Endodermal cell (in vitro differentiated cells): ENCODE data around the gene STAB1. TPM values are rescaled to one million over a fixed set of nuclear protein-coding genes. Genes with fewer than 3 reads are reported as not detected.
A peak's percentile ranks its signal among the peaks of the same experiment; 100 is the strongest.

ENCODE experiments used
- DNase-seq: peaks from one replicate; pipeline ENCODE4 v3.0.0-alpha.2; 2017
- H3K27ac ChIP-seq: 2 replicates; pipeline ENCODE4 v1.5.1; 2013; ENCODE audit warnings: mild to moderate bottlenecking, low read depth, low read length, moderate library complexity
- H3K27me3 ChIP-seq: 2 replicates; pipeline ENCODE4 v1.6.1; 2013; ENCODE audit warnings: mild to moderate bottlenecking, low read length, moderate library complexity; ENCODE audit not compliant: insufficient read depth, control insufficient read depth, poor library complexity, severe bottlenecking
- H3K36me3 ChIP-seq: 2 replicates; pipeline ENCODE4 v1.7.0; 2013; ENCODE audit warnings: mild to moderate bottlenecking, low read length, moderate library complexity; ENCODE audit not compliant: control insufficient read depth, insufficient read depth
- H3K4me1 ChIP-seq: one replicate; pipeline ENCODE4 v1.7.0; 2013; ENCODE audit warnings: low read length; ENCODE audit not compliant: control insufficient read depth, insufficient read depth
- H3K4me3 ChIP-seq: 2 replicates; pipeline ENCODE4 v1.5.1; 2013; ENCODE audit warnings: mild to moderate bottlenecking, low read length, moderate library complexity
- H3K9ac ChIP-seq: 2 replicates; pipeline ENCODE4 v1.6.1; 2013; ENCODE audit warnings: mild to moderate bottlenecking, low read length, moderate library complexity; ENCODE audit not compliant: poor library complexity, severe bottlenecking; ENCODE audit errors: extremely low read depth
- H3K9me3 ChIP-seq: 2 replicates; pipeline ENCODE4 v1.6.1; 2013; ENCODE audit warnings: mild to moderate bottlenecking, low read length, moderate library complexity; ENCODE audit not compliant: control insufficient read depth
- H3K27ac Mint-ChIP-seq: 2 replicates; pipeline ENCODE4 v1.8.0; 2020; ENCODE audit warnings: mixed read lengths
- H3K27me3 Mint-ChIP-seq: 2 replicates; pipeline ENCODE4 v1.8.0; 2021; ENCODE audit warnings: mild to moderate bottlenecking, mixed read lengths; ENCODE audit not compliant: insufficient read depth
- H3K36me3 Mint-ChIP-seq: 2 replicates; pipeline ENCODE4 v1.8.0; 2020; ENCODE audit warnings: low read depth, mixed read lengths
- H3K4me1 Mint-ChIP-seq: 2 replicates; pipeline ENCODE4 v1.8.0; 2020; ENCODE audit warnings: mixed read lengths
- H3K4me3 Mint-ChIP-seq: 2 replicates; pipeline ENCODE4 v1.8.0; 2020; ENCODE audit warnings: mild to moderate bottlenecking, moderate library complexity, mixed read lengths
- H3K9me3 Mint-ChIP-seq: 2 replicates; pipeline ENCODE4 v1.8.0; 2020; ENCODE audit warnings: mild to moderate bottlenecking, mixed read lengths
- CTCF ChIP-seq: fragments of 200-600 bp; sonication (generic); conservative IDR thresholded peaks from 2 replicates; pipeline ENCODE4 v1.5.0; 2021; ENCODE audit warnings: antibody characterized with exemption, mild to moderate bottlenecking
- WGBS, 2 experiments: methylation state at CpG; one replicate each; pipeline versions ENCODE4 v1.1.5 to v1.1.7; 2013; ENCODE audit warnings: missing lambda C conversion rate in 2 of 2, mixed read lengths in 1 of 2; ENCODE audit not compliant: insufficient coverage in 1 of 2, insufficient read length in 1 of 2; 5-methylcytosine and 5-hydroxymethylcytosine counted together
- total RNA-seq, 2 donors: library from RNA; stranded (reverse); fragmentation: NEBNext Ultra II Directional in 1 of 2; extraction: Animal tissue kit (Norgen Biotek cat#: 25700) in 1 of 2; gene quantifications; 2 replicates in 1 of 2; 3 replicates in 1 of 2; pipeline ENCODE4 v1.2.1, GENCODE V29; 2021

STAB1 gene
- total RNA-seq, 2 donors from 2014 or later: 0.24 to 0.55 TPM

GRCh38 chr3:52519445-52520140, 24.5 kb downstream of the STAB1 start:
- Mint-ChIP-seq H3K9me3 (no peaks in the 10 kb centered on the region), H3K4me1 (no peaks in the 10 kb centered on the region), H3K4me3 (peak overlapping the region; percentile 46), H3K27ac (no peak overlapping the region), H3K27me3 (peaks cover 8% of the 10 kb centered on the region), H3K36me3 (peaks cover 9% of the 10 kb centered on the region)
- no peak for TF ChIP-seq CTCF
- Histone ChIP-seq H3K27ac (no peak overlapping the region), H3K9me3 (no peaks in the 10 kb centered on the region), H3K36me3 (peaks cover 5% of the 10 kb centered on the region), H3K27me3 (no peaks in the 10 kb centered on the region), H3K9ac (no peak overlapping the region), H3K4me1 (no peaks in the 10 kb centered on the region), H3K4me3 (no peak overlapping the region)
- no peak for DNase-seq
- WGBS, 2 experiments: 91% methylated on average over 18 to 22 of the region's 22 CpGs

- Mint-ChIP-seq H3K27ac (no peak overlapping the region), H3K27me3 (peaks cover 8% of the 10 kb centered on the region), H3K4me3 (no peak overlapping the region), H3K4me1 (no peaks in the 10 kb centered on the region), H3K36me3 (peaks cover 10% of the 10 kb centered on the region), H3K9me3 (no peaks in the 10 kb centered on the region)
- Histone ChIP-seq H3K27me3 (no peaks in the 10 kb centered on the region), H3K4me1 (no peaks in the 10 kb centered on the region), H3K36me3 (peaks cover 7% of the 10 kb centered on the region), H3K27ac (no peak overlapping the region), H3K4me3 (no peak overlapping the region), H3K9me3 (no peaks in the 10 kb centered on the region), H3K9ac (no peak overlapping the region)
- 92 to 94% methylated on average over 7 to 14 of the region's 14 CpGs for WGBS, 2 experiments
- DNase-seq: no peak
- no peak for TF ChIP-seq CTCF
Measured at GRCh38 chr3:52520141-52520667, 25.1 kb downstream of the STAB1 start.

- DNase-seq: no peak
- Mint-ChIP-seq H3K27me3 (peaks cover 8% of the 10 kb centered on the region), H3K4me1 (no peaks in the 10 kb centered on the region), H3K4me3 (no peak overlapping the region), H3K36me3 (peaks cover 10% of the 10 kb centered on the region), H3K9me3 (no peaks in the 10 kb centered on the region), H3K27ac (no peak overlapping the region)
- Histone ChIP-seq H3K4me3 (no peak overlapping the region), H3K9ac (no peak overlapping the region), H3K9me3 (no peaks in the 10 kb centered on the region), H3K36me3 (peaks cover 14% of the 10 kb centered on the region), H3K4me1 (no peaks in the 10 kb centered on the region), H3K27ac (no peak overlapping the region), H3K27me3 (no peaks in the 10 kb centered on the region)
- 93 to 94% methylated on average over 9 to 20 of the region's 20 CpGs for WGBS, 2 experiments
- no peak for TF ChIP-seq CTCF
Measured at GRCh38 chr3:52520716-52521487, 25.8 kb downstream of the STAB1 start.
